Mucosa of rectum (tissue), 2 donors: Measurements from ENCODE around the gene BRD4.
A peak's percentile ranks its signal among the peaks of the same experiment; 100 is the strongest.

ENCODE experiments used
- H3K27ac ChIP-seq, 2 donors: one replicate each; pipeline ENCODE4 v1.7.0; 2013; ENCODE audit warnings: inconsistent platforms in 2 of 2, low read depth in 2 of 2, low read length in 2 of 2
- H3K27me3 ChIP-seq, 2 donors: one replicate each; pipeline ENCODE4 v1.7.0; 2013; ENCODE audit warnings: low read length in 2 of 2; ENCODE audit not compliant: control insufficient read depth in 2 of 2, insufficient read depth in 2 of 2
- H3K36me3 ChIP-seq, 2 donors: one replicate each; pipeline ENCODE4 v1.7.0; 2013; ENCODE audit warnings: low read length in 2 of 2; ENCODE audit not compliant: control insufficient read depth in 2 of 2, insufficient read depth in 2 of 2
- H3K4me1 ChIP-seq, 2 donors: one replicate each; pipeline ENCODE4 v1.7.0; 2013; ENCODE audit warnings: low read length in 2 of 2, mild to moderate bottlenecking in 1 of 2; ENCODE audit not compliant: control insufficient read depth in 2 of 2, insufficient read depth in 2 of 2
- H3K4me3 ChIP-seq, 2 donors: one replicate each; pipeline ENCODE4 v1.7.0; 2013; ENCODE audit warnings: low read length in 2 of 2
- H3K9ac ChIP-seq, 2 donors: one replicate each; pipeline ENCODE4 v1.7.0; 2013; ENCODE audit warnings: low read length in 2 of 2, low read depth in 1 of 2, mild to moderate bottlenecking in 1 of 2
- H3K9me3 ChIP-seq, 2 donors: one replicate each; pipeline ENCODE4 v1.7.0; 2013; ENCODE audit warnings: low read length in 2 of 2; ENCODE audit not compliant: control insufficient read depth in 2 of 2
- donor health status: healthy.
- donor health status: Normal muscosa, but diverticular disease.

The BRD4 gene

GRCh38 chr19:15197275-15197941, 134.9 kb downstream of the BRD4 start:
- H3K4me1 ChIP-seq = peaks cover 2 to 5% of the 10 kb centered on the region in 2 donors
- H3K36me3 ChIP-seq = no peaks in the 10 kb centered on the region
- no peak overlapping the region for H3K27ac ChIP-seq
- H3K4me3 ChIP-seq = no peak overlapping the region
- H3K27me3 ChIP-seq = peaks cover 11 to 15% of the 10 kb centered on the region in 2 donors
- H3K9ac ChIP-seq = no peak overlapping the region
- no peaks in the 10 kb centered on the region for H3K9me3 ChIP-seq

- Histone ChIP-seq H3K9me3 (no peaks in the 10 kb centered on the region), H3K4me3 (peak overlapping the region in 1 of 2 donors; percentile 38), H3K4me1 (peaks cover 2 to 5% of the 10 kb centered on the region in 2 donors), H3K36me3 (no peaks in the 10 kb centered on the region), H3K9ac (no peak overlapping the region), H3K27ac (no peak overlapping the region), H3K27me3 (peaks cover 11 to 15% of the 10 kb centered on the region in 2 donors)
Measured at GRCh38 chr19:15196360-15197005, 135.9 kb downstream of the BRD4 start.

DNA sequence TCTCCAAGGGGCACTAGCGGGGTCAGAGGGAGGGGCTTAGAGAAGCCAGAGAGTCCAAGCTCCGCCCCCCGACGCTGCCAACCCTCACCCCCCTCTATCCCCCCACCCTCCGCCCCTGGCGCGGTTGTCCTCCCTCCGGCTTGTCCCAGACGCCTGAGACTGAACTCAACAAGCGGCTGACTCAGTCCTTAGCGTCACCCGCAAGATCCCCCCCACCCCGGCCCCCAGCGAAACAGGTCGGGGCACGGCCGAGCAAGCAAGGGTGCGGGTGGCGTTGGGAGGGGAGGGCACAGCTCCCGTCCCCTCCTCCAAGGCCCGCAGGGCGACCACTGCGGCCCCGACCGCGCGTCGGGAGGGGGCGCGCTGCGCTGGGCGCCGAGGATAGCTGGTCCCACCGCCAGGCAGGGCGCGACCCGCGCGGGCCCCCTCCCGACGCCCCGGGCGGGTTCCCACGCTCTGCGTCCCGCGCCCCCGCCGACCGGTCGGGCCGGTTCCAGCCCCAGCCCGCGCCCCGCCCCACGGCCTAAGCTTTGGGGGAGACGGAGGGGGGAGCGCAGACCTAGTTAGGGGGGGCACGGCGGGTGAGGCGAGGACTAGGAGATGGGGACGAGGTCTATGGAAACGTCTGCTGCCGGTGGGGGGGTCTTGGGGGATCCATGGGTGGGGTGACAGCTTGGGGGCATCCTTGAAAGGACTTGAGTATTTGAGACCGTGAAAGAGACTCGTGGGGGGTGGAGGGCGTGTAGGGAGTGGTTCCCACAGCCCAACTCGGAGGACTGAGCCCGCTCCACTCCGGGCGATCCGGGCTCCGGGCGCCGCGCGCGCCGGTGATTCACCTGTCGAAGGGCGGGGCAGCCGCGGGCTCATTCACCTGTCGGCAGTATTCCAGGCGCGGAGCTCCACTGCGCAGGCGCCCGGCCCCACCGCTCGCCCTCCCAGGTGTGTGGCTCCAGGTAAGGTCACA, 136.7 kb downstream of the BRD4 start:
- peaks cover 11 to 12% of the 10 kb centered on the region in 2 donors for H3K27me3 ChIP-seq
- no peaks in the 10 kb centered on the region for H3K36me3 ChIP-seq
- H3K4me3 ChIP-seq = peak overlapping the region; percentile 37 to 38
- H3K9me3 ChIP-seq = no peaks in the 10 kb centered on the region
- H3K4me1 ChIP-seq = peaks cover 2 to 5% of the 10 kb centered on the region in 2 donors
- H3K27ac ChIP-seq = no peak overlapping the region
- H3K9ac ChIP-seq = no peak overlapping the region

- peaks cover 2 to 3% of the 10 kb centered on the region in 2 donors for H3K4me1 ChIP-seq
- no peak overlapping the region for H3K27ac ChIP-seq
- H3K36me3 ChIP-seq = no peaks in the 10 kb centered on the region
- H3K9me3 ChIP-seq = no peaks in the 10 kb centered on the region
- no peak overlapping the region for H3K9ac ChIP-seq
- peaks cover 9 to 11% of the 10 kb centered on the region in 2 donors for H3K27me3 ChIP-seq
- peak overlapping the region in 1 of 2 donors; percentile 2 for H3K4me3 ChIP-seq
Measured at GRCh38 chr19:15194938-15195337, 137.4 kb downstream of the BRD4 start.

- Histone ChIP-seq H3K27me3 (no peaks in the 10 kb centered on the region), H3K27ac (no peak overlapping the region), H3K9me3 (no peaks in the 10 kb centered on the region), H3K4me3 (no peak overlapping the region), H3K36me3 (no peaks in the 10 kb centered on the region), H3K9ac (no peak overlapping the region), H3K4me1 (peaks cover 0 to 2% of the 10 kb centered on the region in 2 donors)
Measured at GRCh38 chr19:15191982-15192381, 140.4 kb downstream of the BRD4 start.

DNA sequence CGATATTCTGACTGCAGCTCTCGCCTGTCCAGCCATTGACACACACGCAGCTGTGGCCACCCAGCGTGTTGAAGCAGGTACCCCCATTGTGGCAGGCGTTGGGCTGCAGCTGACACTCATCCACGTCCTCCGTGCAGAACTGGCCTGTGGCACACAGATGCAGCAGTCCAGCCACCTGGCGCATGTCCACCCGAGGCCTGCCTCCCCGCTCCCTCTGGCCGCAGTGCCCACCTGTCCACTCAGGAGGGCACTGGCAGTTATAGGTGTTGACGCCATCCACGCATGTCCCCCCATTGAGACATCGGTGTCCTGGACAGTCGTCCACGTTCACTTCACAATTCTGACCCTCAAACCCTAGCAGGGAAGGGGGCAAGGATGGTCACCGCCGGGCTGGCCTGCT, 140.8 kb downstream of the BRD4 start:
- Histone ChIP-seq H3K4me3 (no peak overlapping the region), H3K27me3 (no peaks in the 10 kb centered on the region), H3K27ac (no peak overlapping the region), H3K9me3 (no peaks in the 10 kb centered on the region), H3K36me3 (no peaks in the 10 kb centered on the region), H3K9ac (no peak overlapping the region), H3K4me1 (peaks cover 0 to 2% of the 10 kb centered on the region in 2 donors)

GRCh38 chr19:15188851-15189250, 143.5 kb downstream of the BRD4 start:
- Histone ChIP-seq H3K27me3 (no peaks in the 10 kb centered on the region), H3K4me1 (no peaks in the 10 kb centered on the region), H3K27ac (no peak overlapping the region), H3K4me3 (no peak overlapping the region), H3K9ac (no peak overlapping the region), H3K36me3 (no peaks in the 10 kb centered on the region), H3K9me3 (no peaks in the 10 kb centered on the region)

DNA sequence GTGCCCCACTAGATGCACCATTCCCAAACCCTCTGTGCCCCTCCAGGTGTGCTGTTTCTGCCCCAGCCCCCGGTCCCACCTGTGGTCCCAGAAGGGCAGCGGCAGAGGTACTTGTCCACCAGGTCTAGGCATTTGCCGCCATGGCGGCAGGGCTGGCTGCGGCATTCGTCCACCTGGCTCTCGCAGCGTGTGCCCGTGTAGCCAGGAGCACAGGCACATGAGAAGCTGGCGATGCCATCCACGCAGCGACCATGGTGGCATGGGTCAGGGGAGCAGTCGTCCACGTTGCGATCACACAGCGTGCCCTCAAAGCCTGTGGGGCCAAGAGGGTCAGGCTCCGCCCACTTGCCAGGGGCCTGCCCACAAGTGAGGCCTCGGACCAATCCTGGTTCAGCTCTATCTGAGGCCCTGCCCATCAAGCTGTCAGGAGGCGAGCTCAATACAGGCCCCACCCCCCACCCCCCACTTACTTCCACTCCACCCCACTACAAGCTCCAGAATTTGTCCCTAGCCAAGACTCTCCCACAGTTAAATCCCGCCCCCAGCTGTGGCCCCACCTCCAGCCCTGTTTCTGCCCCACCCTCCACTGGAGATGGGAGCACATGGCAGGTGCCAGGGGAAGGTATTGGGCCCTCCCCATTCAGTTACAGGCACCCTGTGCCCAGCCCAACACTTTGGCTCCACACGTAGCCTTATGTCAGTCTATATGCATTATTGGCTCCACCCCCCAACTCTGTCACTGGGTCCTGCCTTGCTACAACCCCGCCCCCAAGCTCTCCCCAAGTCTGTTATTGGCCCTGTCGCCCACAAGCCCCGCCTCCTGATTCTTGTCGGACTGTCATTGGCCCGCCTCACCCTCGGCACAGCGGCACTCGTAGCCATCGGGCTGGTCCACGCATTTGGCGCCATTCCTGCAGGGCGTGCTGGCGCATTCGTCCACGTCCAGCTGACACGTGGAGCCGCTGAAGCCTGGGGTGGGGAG, 145.0 kb downstream of the BRD4 start:
- Histone ChIP-seq H3K9me3 (no peaks in the 10 kb centered on the region), H3K27me3 (no peaks in the 10 kb centered on the region), H3K27ac (no peak overlapping the region), H3K4me1 (no peaks in the 10 kb centered on the region), H3K36me3 (no peaks in the 10 kb centered on the region), H3K9ac (no peak overlapping the region), H3K4me3 (no peak overlapping the region)
